GM12878 (cell line): ENCODE results near the gene CD68. TPM values are rescaled to one million over a fixed set of nuclear protein-coding genes. Genes with fewer than 3 reads are reported as not detected.

Experiments used
- CHD1 ChIP-seq: IDR thresholded peaks from 2 replicates; pipeline ENCODE4 v1.6.1; 2012; ENCODE audit warnings: low read depth, low read length, improper control_type of control experiment
- CHD2 ChIP-seq: IDR thresholded peaks from 2 replicates; pipeline ENCODE4 v1.6.1; 2011; ENCODE audit warnings: low read depth, low read length, improper control_type of control experiment, borderline replicate concordance
- E4F1 ChIP-seq: fragments of 450-650 bp; IDR thresholded peaks from 2 replicates; pipeline ENCODE4 v1.6.1; 2018; ENCODE audit warnings: borderline replicate concordance, mild to moderate bottlenecking; ENCODE audit not compliant: partially characterized antibody
- PAX8 ChIP-seq: fragments of 450-650 bp; IDR thresholded peaks from 2 replicates; pipeline ENCODE4 v1.6.1; 2017; ENCODE audit warnings: mild to moderate bottlenecking, moderate library complexity
- PBX3 ChIP-seq: IDR thresholded peaks from 2 replicates; pipeline ENCODE4 v1.6.1; 2011; ENCODE audit warnings: mild to moderate bottlenecking, low read depth, low read length, moderate library complexity; ENCODE audit not compliant: insufficient replicate concordance
- POU2F2 ChIP-seq: IDR thresholded peaks from 3 replicates; pipeline ENCODE4 v1.6.1; 2011; ENCODE audit warnings: low read depth, mild to moderate bottlenecking, low read length, borderline replicate concordance
- RFX5 ChIP-seq: IDR thresholded peaks from 2 replicates; pipeline ENCODE4 v1.6.1; 2011; ENCODE audit warnings: low read depth, low read length, improper control_type of control experiment
- SPI1 ChIP-seq: IDR thresholded peaks from 2 replicates; pipeline ENCODE4 v1.6.1; 2011; ENCODE audit warnings: low read depth, mild to moderate bottlenecking, low read length, moderate library complexity, borderline replicate concordance; ENCODE audit not compliant: insufficient read depth
- STAT3 ChIP-seq: IDR thresholded peaks from 2 replicates; pipeline ENCODE4 v1.6.1; 2011; ENCODE audit warnings: low read depth, low read length, improper control_type of control experiment
- TCF3 ChIP-seq: IDR thresholded peaks from 2 replicates; pipeline ENCODE4 v1.6.1; 2012; ENCODE audit warnings: low read depth, mild to moderate bottlenecking, low read length, borderline replicate concordance; ENCODE audit not compliant: insufficient read depth
- USF2 ChIP-seq: IDR thresholded peaks from 2 replicates; pipeline ENCODE4 v1.6.1; 2011; ENCODE audit warnings: low read depth, low read length, improper control_type of control experiment, borderline replicate concordance
- ZBTB11 ChIP-seq: fragments of 450-650 bp; formaldehyde crosslinking; IDR thresholded peaks from 2 replicates; pipeline ENCODE4 v1.5.0; 2022; ENCODE audit warnings: mild to moderate bottlenecking, missing genetic modification characterization
- ZBTB40 ChIP-seq: fragments of 450-650 bp; IDR thresholded peaks from 2 replicates; pipeline ENCODE4 v1.6.1; 2016; ENCODE audit warnings: mild to moderate bottlenecking, moderate library complexity, borderline replicate concordance
- ZNF274 ChIP-seq: IDR thresholded peaks from one replicate; pipeline ENCODE4 v1.8.0; 2011; ENCODE audit not compliant: insufficient read length, insufficient read depth
- polyA plus RNA-seq, 11 experiments: library from polyadenylated mRNA; depleted of rRNA in 4 of 11; unstranded in 6 of 11; stranded (reverse) in 5 of 11; fragments of >200 nt; fragmentation: Nextera tagmentation in 4 of 11; fragmentation: Illumina TruSeq in 1 of 11; extraction: Ambion mirVana in 4 of 11; extraction: Trizol in 1 of 11; gene quantifications; 1 replicate in 1 of 11; 2 replicates in 10 of 11; pipeline versions ENCODE4 v1.2.1 to v1.2.3, GENCODE V29; 2011 to 2016; ENCODE audit warnings: inconsistent platforms in 2 of 11, missing spikeins in 2 of 11, low read depth in 1 of 11
- total RNA-seq, 4 experiments: library from RNA; depleted of rRNA in 3 of 4; stranded (reverse); fragments of >200 nt in 3 of 4; fragmentation: Illumina TruSeq in 1 of 4; extraction: Trizol in 1 of 4; gene quantifications; 2 replicates each; pipeline versions ENCODE4 v1.2.1 to v1.2.3, GENCODE V29; 2013 to 2021

Gene CD68
- total and polyA plus RNA-seq, 10 of the 15 experiments (the other 5 are each of a cell fraction or from before 2014, with no cell fraction given): 2.6 to 6.9 (median 3.8) TPM

GRCh38 chr17:7614425-7615264 is 35.2 kb downstream of the CD68 start, which contains the start of gene FXR2 (continued):
- no peak for TF ChIP-seq USF2
- no peak for TF ChIP-seq ZNF274
- TF ChIP-seq CHD1: no peak
- TF ChIP-seq ZBTB40: no peak
- no peak for TF ChIP-seq PBX3
- no peak for TF ChIP-seq ZBTB11 (CRISPR knock-in tag)
- no peak for TF ChIP-seq STAT3
- no peak for TF ChIP-seq SPI1
- TF ChIP-seq RFX5: peak; percentile 85
- TF ChIP-seq TCF3: no peak
- TF ChIP-seq PAX8: no peak
- TF ChIP-seq POU2F2: no peak
- no peak for TF ChIP-seq E4F1
- peak; percentile 51; the same call in 1 of the 2 replicates for TF ChIP-seq CHD2
